Measurements from ENCODE around the gene PRICKLE1.

PRICKLE1 gene

GRCh38 chr12:42589465-42590329 is at the start of gene PRICKLE1:
PRICKLE1 (minus strand) TSS chr12:42589746; CDS start chr12:42472516, 117,230 bp downstream.
- Histone ChIP-seq H3K36me3 (ENCODE audit: control insufficient read depth, insufficient read depth, low read length) (no peaks in the 10 kb centered on the region), H3K27me3 (replicated peaks; ENCODE audit: control insufficient read depth, insufficient read depth, low read length) (peaks cover 2% of the 10 kb centered on the region; the same call in 1 of the 2 replicates), H3K4me3 (replicated peaks; ENCODE audit: low read depth, low read length) (peak within 1 kb of the TSS; percentile 48)
- TF ChIP-seq CTCF (IDR thresholded peaks at IDR 0.05; ENCODE audit: insufficient read depth, low read length, poor library complexity, severe bottlenecking): no peak
- DNase-seq (ENCODE audit: extremely low read depth, insufficient read length): peak; percentile 73

GRCh38 chr12:42638697-42639096 is 49.2 kb upstream of the PRICKLE1 start:
- TF ChIP-seq CTCF (IDR thresholded peaks at IDR 0.05; ENCODE audit: insufficient read depth, low read length, poor library complexity, severe bottlenecking): no peak
- no peaks in the 10 kb centered on the region for H3K36me3 ChIP-seq (ENCODE audit: control insufficient read depth, insufficient read depth, low read length)
- no peaks in the 10 kb centered on the region for H3K27me3 ChIP-seq (replicated peaks; ENCODE audit: control insufficient read depth, insufficient read depth, low read length)
- H3K4me3 ChIP-seq (replicated peaks; ENCODE audit: low read depth, low read length): no peak overlapping the region
- no peak for DNase-seq (ENCODE audit: extremely low read depth, insufficient read length)

- TF ChIP-seq CTCF (IDR thresholded peaks at IDR 0.05; ENCODE audit: insufficient read depth, low read length, poor library complexity, severe bottlenecking): no peak
- H3K27me3 ChIP-seq (replicated peaks; ENCODE audit: control insufficient read depth, insufficient read depth, low read length): no peaks in the 10 kb centered on the region
- no peak for DNase-seq (ENCODE audit: extremely low read depth, insufficient read length)
- no peak overlapping the region for H3K4me3 ChIP-seq (replicated peaks; ENCODE audit: low read depth, low read length)
- no peaks in the 10 kb centered on the region for H3K36me3 ChIP-seq (ENCODE audit: control insufficient read depth, insufficient read depth, low read length)
These were observed 48.5 kb upstream of the PRICKLE1 start for GRCh38 chr12:42638011-42638410.

GRCh38 chr12:42636993-42637392 is 47.4 kb upstream of the PRICKLE1 start:
- H3K36me3 ChIP-seq (ENCODE audit: control insufficient read depth, insufficient read depth, low read length): no peaks in the 10 kb centered on the region
- no peak for TF ChIP-seq CTCF (IDR thresholded peaks at IDR 0.05; ENCODE audit: insufficient read depth, low read length, poor library complexity, severe bottlenecking)
- DNase-seq (ENCODE audit: extremely low read depth, insufficient read length): no peak
- no peak overlapping the region for H3K4me3 ChIP-seq (replicated peaks; ENCODE audit: low read depth, low read length)
- no peaks in the 10 kb centered on the region for H3K27me3 ChIP-seq (replicated peaks; ENCODE audit: control insufficient read depth, insufficient read depth, low read length)

GRCh38 chr12:42633594-42633993 is 44.0 kb upstream of the PRICKLE1 start:
- Histone ChIP-seq H3K27me3 (replicated peaks; ENCODE audit: control insufficient read depth, insufficient read depth, low read length) (no peaks in the 10 kb centered on the region), H3K4me3 (replicated peaks; ENCODE audit: low read depth, low read length) (no peak overlapping the region), H3K36me3 (ENCODE audit: control insufficient read depth, insufficient read depth, low read length) (no peaks in the 10 kb centered on the region)
- DNase-seq (ENCODE audit: extremely low read depth, insufficient read length): no peak
- no peak for TF ChIP-seq CTCF (IDR thresholded peaks at IDR 0.05; ENCODE audit: insufficient read depth, low read length, poor library complexity, severe bottlenecking)

Measured in GM06990 (cell line).